GM12801 (cell line): ENCODE results near the gene RALGAPB.

Experiments used
- TF ChIP-seq, protein P1 (sequence below): IDR thresholded peaks from one replicate; pipeline ENCODE4 v1.5.1; 2011; ENCODE audit warnings: control low read depth; ENCODE audit not compliant: insufficient read length; ENCODE audit errors: extremely low read depth

Gene RALGAPB

DNA sequence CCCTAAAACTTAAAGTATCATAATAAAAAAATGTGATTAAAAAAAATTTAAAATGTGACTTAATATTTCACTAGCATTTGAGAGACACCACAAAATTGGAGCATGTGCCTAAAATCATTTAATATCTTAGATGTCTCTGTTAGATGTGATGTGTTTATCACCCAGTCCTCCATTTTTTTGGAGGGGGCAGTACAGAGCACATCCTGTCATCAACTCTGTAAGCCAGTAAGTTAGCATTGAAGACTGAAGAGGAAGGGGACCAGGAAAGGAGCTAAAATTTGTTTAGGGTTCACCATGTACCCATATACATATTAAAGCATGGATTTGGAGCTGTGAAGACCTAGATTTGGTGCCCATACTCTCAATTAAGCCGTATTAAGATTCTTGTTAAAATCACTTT is 77.6 kb downstream of the RALGAPB start:
- TF ChIP-seq, protein P1, sequence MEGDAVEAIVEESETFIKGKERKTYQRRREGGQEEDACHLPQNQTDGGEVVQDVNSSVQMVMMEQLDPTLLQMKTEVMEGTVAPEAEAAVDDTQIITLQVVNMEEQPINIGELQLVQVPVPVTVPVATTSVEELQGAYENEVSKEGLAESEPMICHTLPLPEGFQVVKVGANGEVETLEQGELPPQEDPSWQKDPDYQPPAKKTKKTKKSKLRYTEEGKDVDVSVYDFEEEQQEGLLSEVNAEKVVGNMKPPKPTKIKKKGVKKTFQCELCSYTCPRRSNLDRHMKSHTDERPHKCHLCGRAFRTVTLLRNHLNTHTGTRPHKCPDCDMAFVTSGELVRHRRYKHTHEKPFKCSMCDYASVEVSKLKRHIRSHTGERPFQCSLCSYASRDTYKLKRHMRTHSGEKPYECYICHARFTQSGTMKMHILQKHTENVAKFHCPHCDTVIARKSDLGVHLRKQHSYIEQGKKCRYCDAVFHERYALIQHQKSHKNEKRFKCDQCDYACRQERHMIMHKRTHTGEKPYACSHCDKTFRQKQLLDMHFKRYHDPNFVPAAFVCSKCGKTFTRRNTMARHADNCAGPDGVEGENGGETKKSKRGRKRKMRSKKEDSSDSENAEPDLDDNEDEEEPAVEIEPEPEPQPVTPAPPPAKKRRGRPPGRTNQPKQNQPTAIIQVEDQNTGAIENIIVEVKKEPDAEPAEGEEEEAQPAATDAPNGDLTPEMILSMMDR: no peak

DNA sequence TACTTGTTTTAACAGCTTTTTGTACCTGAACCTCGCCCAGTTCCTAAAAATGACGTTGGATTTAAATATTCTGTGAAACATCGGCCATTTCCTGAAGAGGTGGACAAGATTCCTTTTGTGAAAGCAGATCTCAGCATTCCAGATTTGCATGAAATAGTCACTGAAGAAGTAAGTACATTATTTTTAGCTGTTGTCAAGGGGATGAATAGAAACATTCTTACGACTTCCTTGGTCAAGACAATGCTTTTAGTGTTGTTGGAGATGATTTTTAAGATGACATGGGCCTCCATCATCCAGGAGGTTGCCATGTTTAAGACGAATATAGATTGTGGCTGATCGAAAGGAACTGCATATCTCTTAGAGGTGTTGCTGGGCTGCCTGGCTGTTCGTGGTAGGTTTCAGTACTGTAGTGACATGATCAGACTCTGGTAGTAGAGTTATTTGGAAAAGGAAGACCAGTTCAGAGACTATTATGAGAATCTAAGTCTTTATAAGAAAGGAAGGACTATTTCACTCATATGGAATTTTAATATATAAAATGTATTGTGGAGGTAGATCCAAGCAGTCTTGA is 78.5 kb downstream of the RALGAPB start:
- TF ChIP-seq, protein P1: no peak

DNA sequence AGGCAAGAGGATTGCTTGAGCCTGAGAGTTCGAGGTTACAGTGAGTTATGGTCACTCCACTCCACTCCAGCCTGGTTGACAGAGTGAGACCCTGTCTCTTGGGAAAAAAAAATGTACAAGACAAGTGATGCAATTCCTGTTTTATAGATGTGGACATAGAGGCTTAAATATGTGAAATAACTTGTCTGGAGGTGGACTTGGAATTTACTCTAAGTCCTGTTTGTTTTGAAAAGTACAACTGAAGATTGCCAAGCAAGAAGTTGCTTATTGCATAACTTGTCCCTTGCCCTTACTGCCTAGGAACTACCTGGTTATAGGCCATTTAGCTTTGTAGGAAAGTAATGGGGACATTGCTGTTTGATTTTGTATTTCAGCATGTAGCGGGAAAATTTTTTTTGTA is 82.3 kb downstream of the RALGAPB start:
- TF ChIP-seq, protein P1: no peak

DNA sequence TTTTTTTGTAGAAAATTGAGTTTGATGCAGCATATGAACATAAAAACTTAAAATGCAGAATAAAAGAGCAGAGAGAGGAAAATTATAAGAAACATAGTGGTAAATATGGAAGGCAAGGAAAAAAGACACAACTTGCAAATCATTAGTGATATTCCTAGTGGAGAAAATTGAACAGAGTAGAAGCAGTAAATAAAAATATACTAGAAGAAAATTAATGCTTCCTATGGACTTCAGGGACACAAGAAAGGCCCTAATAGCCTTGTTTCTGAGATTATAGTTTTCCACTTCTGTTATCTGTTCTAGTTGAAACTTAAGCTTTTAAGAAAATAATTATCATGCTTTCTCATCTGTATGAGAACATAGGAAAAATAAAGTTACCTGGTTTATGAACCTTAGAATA is 82.8 kb downstream of the RALGAPB start:
- TF ChIP-seq, protein P1: no peak

DNA sequence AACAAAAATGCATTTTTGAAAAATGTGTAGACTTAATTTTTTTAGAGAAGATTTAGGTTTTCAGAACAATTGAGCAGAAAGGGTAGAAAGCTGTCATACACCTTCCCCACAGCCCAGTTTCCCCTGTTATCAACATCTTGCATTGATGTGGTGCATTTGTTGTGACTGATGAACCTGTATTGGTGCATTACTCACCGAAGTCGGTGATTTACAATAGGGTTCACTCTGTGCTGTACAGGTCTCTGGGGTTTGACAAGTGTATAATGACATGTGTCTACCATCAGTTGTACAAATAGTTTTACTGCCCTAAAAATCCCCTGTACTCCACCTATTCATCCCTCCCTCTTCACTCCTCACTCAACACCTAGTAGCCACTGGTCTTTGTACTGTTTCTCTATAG is 84.5 kb downstream of the RALGAPB start:
- TF ChIP-seq, protein P1: no peak

DNA sequence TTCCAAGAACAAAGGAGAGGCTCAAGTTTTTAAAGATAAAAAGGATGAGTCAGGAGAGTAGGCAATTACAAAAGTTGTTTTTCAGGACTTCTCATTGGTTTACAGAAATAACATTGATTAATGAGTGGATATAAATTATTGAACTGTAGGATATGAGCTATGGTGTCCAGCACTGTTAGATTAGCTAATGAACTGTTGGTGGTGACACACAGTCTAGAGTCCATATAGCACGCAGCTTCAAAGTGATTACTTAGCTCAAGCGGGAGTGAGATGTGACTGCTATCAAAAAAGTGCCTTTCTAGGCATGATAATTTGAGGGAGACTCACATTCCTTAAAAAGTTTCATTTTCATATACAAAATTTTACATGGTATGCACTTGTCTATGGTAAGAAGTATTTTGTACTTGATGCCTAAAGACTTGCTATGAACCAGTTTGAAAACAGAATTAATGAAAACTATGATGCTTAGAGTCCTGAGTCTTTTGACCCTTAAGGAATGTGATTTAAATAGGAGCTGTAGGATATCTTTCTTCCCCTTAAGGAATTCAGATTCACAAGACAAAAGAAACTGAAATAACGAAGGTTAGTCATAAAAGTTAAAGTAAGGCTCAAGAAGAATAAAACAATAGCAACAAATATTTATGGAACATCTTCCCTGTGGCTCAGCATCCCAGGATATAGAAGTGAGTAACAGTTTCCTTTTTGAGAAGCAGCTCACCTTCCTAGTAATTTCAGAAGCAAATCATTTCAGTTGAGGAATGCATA is 86.1 kb downstream of the RALGAPB start:
- TF ChIP-seq, protein P1: no peak

DNA sequence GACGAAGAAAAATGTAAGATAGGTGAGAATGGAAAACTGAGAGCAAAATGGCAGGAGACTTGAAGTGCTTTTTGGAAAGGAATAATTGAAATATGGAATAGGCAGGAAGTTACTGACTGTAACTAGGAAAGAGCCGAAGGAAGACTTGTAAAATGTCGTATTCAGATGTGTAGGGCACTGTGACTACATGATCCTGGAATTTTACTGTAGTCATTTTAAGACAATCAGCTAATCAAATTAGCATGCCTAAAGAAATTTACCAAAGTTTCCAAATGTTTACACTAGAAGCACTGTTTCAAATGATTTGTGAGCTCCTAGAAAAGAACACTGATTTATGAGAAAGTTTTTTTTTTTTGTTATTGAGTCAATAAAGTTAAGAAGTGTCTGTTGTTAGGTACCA is 87.1 kb downstream of the RALGAPB start:
- TF ChIP-seq, protein P1: no peak
